ENCODE measurements around the gene CD99L2.

DNA sequence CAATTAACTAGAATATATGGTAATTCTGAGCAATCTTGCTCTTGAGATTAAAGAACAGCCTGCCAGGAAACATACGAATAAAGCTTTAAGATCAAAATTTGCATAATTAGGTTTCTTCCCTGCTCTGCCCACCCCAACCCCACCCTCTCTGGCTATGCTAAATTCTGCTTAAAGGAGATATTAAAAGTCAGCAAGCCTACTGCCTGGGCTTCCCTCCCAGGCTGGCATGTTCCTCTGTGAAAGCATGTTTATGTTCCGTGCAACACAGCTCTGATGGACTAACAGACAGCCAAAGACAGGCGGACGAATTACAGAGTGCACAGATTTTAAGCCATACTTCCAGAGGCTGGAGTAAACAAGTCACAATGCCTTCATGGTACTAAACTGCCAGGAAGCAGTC is 28.4 kb downstream of the CD99L2 start:
- no peak for TF ChIP-seq POLR2AphosphoS5 (IDR thresholded peaks at IDR 0.05)
- no peak for TF ChIP-seq POLR2A (IDR thresholded peaks at IDR 0.05)
- TF ChIP-seq, protein P1, sequence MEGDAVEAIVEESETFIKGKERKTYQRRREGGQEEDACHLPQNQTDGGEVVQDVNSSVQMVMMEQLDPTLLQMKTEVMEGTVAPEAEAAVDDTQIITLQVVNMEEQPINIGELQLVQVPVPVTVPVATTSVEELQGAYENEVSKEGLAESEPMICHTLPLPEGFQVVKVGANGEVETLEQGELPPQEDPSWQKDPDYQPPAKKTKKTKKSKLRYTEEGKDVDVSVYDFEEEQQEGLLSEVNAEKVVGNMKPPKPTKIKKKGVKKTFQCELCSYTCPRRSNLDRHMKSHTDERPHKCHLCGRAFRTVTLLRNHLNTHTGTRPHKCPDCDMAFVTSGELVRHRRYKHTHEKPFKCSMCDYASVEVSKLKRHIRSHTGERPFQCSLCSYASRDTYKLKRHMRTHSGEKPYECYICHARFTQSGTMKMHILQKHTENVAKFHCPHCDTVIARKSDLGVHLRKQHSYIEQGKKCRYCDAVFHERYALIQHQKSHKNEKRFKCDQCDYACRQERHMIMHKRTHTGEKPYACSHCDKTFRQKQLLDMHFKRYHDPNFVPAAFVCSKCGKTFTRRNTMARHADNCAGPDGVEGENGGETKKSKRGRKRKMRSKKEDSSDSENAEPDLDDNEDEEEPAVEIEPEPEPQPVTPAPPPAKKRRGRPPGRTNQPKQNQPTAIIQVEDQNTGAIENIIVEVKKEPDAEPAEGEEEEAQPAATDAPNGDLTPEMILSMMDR (IDR thresholded peaks at IDR 0.05): no peak
- no peak for TF ChIP-seq EP300 (IDR thresholded peaks at IDR 0.05)

Measured in gastroesophageal sphincter (tissue), 3 donors.